ENCODE results near the gene LGR4.
"Not testable (repeated sequence)": the region's sequence is repeated elsewhere in the genome, so short reads cannot be mapped to it uniquely, and the experiment has no call there.

Gene LGR4

GRCh38 chr11:27458182-27458581 lies 14.4 kb downstream of the LGR4 start:
- no peak for DNase-seq (ENCODE audit: low read depth in 2 of 2)

- DNase-seq (ENCODE audit: low read depth in 2 of 2): no peak
Measured at GRCh38 chr11:27456795-27457329, 15.7 kb downstream of the LGR4 start.

- DNase-seq (ENCODE audit: low read depth in 2 of 2): no peak
Measured at GRCh38 chr11:27456140-27456794, 16.3 kb downstream of the LGR4 start.

- no peak for DNase-seq (ENCODE audit: low read depth in 2 of 2)
Measured at GRCh38 chr11:27455667-27456066, 16.9 kb downstream of the LGR4 start.

DNA sequence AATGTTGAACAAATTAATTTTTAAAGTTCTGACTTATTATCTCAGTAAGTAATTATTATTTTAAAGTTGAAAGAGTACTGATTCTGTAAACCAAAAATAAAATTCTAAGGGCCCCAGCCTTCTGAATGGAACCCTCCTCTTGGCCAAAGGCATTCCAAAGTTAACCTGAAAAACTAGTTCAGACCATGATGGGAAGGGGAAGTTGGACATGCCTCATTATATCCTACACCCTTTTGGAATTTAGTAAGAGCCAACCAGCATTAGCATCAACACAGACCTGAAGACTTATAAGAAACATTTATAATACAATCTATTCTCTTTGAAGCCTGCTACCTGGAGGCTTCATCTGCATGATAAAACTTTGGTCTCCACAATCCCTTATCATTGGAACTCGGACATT lies 18.9 kb downstream of the LGR4 start:
- DNase-seq (ENCODE audit: low read depth in 2 of 2): no peak

DNA sequence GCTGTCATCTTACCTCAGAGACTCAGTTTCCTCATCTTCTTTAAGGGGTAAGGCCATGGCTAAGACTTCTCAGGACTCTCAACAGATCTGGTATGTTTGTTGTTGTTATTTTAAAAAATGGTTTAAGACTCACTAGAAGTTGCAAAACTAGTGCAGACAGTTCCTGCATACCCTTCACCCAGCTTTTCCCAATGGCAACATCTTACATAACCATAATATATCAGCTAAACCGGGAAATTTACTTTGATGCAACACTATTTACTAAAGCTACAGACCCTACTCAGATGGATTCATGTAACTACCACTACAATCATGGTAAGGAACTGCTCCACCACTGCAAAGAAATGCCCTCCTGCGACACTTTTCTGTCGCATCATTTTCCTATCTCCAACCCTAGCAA lies 20.4 kb downstream of the LGR4 start:
- DNase-seq (ENCODE audit: low read depth in 2 of 2): no peak

DNA sequence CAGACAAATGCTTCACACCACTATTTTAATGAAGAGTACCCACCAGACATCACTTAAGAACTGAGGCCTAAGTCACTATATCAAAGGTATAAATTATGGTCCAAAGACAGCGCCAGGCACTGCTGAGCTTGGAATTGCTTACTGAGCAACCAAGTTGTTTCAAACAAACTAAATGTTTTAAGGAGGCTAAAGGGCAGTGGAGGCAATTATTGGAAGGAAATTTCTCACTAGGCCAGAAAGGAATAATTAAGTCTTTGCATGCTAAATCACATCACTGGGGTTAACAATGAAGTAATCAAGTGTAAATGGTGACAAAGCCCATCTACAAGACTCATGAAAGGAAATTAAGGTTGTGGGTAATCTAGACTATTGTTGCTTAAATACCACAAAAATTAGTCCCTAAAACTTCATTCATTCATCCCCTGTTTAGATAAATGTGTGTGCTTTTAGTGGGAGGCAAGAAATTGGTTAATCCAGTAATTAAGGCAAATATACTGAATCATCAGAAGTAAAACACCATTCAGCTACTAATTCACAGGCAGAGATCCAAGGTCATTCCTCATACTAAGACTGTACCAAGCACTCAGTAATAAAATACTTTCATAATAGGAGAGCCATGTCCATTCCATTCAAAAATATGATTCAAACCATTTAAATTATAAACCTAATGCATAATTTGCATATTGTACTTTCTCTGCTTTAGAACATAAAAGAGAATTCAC lies 21.2 kb downstream of the LGR4 start:
- no peak for DNase-seq (ENCODE audit: low read depth in 2 of 2)

- not testable (repeated sequence) for DNase-seq (ENCODE audit: low read depth in 2 of 2)
Measured at GRCh38 chr11:27448184-27448540, 24.4 kb downstream of the LGR4 start.

GRCh38 chr11:27447288-27448183 lies 25.1 kb downstream of the LGR4 start:
- DNase-seq (ENCODE audit: low read depth in 2 of 2): no peak

GRCh38 chr11:27445625-27446024 lies 27.0 kb downstream of the LGR4 start:
- DNase-seq (ENCODE audit: low read depth in 2 of 2): no peak

DNA sequence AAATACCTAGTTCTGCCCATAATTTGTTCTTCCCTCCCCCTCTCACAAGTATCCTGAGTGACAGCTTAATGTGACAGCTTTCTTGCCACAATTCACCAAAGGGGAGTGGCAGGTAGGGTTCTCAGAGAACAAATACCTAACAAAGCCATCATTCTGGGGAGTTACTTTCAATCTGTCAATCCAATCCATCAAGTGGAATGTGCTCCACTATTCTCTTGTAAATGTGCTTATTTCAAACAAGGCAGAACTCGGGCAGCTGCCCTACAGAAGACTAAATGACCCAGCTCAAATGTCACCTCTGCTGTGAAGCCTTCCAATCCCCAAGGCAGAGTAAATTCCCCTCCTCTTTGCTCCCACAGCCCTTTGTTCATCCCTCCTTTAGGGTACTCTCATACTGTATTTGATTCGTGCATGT lies 27.8 kb downstream of the LGR4 start:
- DNase-seq (ENCODE audit: low read depth in 2 of 2): no peak

GRCh38 chr11:27443746-27444507 lies 28.7 kb downstream of the LGR4 start:
- no peak for DNase-seq (ENCODE audit: low read depth in 2 of 2)

- DNase-seq (ENCODE audit: low read depth in 2 of 2): no peak
Measured at GRCh38 chr11:27443227-27443626, 29.4 kb downstream of the LGR4 start.

- DNase-seq (ENCODE audit: low read depth in 2 of 2): no peak
Measured at GRCh38 chr11:27440090-27440489, 32.5 kb downstream of the LGR4 start.

- DNase-seq (ENCODE audit: low read depth in 2 of 2): no peak
Measured at GRCh38 chr11:27438595-27438981, 34.0 kb downstream of the LGR4 start.

GRCh38 chr11:27437829-27438594 lies 34.6 kb downstream of the LGR4 start:
- DNase-seq (ENCODE audit: low read depth in 2 of 2): no peak

DNA sequence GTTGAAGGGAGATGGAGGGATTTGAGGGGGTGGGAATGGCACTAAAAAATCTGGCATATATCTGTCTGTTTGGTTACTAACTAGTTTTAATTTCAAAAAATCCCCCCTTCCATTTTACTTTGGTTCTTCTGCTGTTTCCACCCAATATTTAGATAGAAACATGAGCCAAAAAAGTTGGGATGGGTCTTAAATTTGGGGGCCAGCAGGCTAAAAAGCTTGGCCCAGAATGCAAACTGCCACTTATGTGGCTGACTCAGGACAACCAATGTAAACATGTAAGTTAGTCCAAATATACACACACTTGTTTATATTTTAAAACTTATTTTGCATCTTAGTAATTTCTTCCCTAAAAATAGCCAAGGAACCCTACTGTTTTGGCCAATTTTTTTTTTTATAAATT lies 35.7 kb downstream of the LGR4 start:
- DNase-seq (ENCODE audit: low read depth in 2 of 2): no peak

DNA sequence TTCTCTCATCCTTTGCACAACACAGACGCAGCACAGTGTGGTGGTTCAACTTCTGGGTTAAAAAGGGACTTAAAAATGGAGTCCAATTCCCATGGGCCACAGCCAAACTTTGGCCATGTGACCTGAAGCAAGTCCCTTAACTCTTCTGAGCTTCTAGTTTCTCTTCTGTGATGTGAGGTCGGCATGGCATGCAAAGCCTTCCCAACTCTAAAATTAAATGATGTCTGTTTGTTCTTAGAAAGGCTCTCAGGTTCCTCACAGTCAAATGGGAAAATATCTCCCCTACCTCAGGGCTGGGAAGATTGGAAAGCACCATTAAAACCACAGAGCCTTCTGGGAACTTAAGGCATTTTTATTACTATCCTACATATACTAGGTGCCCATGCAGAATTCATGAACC lies 38.8 kb downstream of the LGR4 start:
- no peak for DNase-seq (ENCODE audit: low read depth in 2 of 2)

DNA sequence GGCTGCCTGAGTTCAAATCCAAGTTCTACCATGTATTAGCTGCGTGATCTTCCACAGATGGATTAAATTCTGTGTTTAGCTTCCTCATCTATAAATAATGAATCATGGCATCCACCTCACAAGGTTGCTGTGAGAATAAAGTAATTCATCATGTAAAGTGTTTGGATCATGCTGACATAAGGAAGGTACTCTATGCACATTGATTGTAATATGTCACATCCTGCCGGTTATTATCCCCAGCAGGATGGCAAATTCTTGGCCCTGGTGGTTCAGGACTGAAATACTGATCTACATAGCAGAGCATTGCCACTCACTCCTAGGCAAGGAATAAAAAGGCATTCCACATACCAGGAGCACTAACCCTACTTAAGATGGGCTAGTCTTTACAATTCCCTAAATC lies 40.8 kb downstream of the LGR4 start:
- DNase-seq (ENCODE audit: low read depth in 2 of 2): no peak

DNA sequence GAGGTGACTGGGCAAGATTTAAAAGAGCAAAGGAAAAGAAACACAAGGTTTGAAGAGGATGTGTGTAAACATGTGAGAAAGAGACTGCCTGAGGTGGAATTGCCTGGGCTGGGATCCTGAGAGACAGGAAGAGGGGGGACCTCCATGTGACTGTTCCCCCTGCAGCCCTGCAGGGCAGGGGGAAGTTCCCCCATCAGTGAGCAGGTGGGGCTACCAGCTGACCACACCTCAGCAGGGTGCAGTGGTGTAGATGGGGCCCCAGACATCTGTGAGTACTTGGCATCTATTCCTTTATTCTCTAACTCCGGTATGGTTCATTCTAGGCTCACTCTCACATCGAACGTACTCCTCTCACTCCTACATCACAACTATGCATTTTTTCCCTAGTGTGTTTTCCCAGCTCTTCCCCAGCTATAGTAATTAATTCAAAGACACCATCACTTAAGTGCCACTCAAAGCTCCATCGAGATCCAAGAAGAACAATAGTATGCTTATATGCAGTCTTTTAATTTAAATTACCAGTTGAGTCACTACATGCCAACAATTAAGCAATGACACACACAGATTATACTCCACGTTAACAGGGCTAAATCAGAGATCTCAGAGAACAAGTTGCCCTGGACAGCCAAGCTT lies 42.7 kb downstream of the LGR4 start:
- no peak for DNase-seq (ENCODE audit: low read depth in 2 of 2)

Measured in stimulated activated CD8-positive, alpha-beta memory T cell treated with anti-CD3 and anti-CD28 coated beads, Interleukin-15, amount 100 ng/mL, for 4 hours (primary cell).